Airway epithelial cell (primary cell): ENCODE results near the gene NUP88. TPM values are rescaled to one million over a fixed set of nuclear protein-coding genes. Genes with fewer than 3 reads are reported as not detected.

ENCODE experiments used
- total RNA-seq: library from RNA; depleted of rRNA; stranded (reverse); fragments of >200 nt; gene quantifications from 2 replicates; pipeline ENCODE4 v1.2.3, GENCODE V29; 2015

Gene NUP88
- 64.2 and 77.8 TPM in 2 replicates for total RNA-seq

GRCh38 chr17:5419356-5419958 lies at the start of gene NUP88:
NUP88 (minus strand) TSS chr17:5419662; CDS start chr17:5419650, 12 bp downstream.

GRCh38 chr17:5438716-5439445 lies 19.4 kb upstream of the NUP88 start, which contains the start of gene C1QBP:
C1QBP (minus strand) TSS chr17:5439155; CDS start chr17:5439073, 82 bp downstream.

GRCh38 chr17:5419959-5420653 lies 644 bp upstream of the NUP88 start, which contains the start of gene RPAIN:
RPAIN (plus strand) TSS chr17:5420182; CDS start chr17:5420211, 29 bp downstream.

Other genes starting within 250 kb of the NUP88 start
- gene ZNF594, start 227.8 kb downstream of the NUP88 start, total RNA-seq: 3.3 and 8.1 TPM in 2 replicates
- not detected in 2 replicates for gene SCIMP, start 184.8 kb downstream of the NUP88 start, total RNA-seq
- gene RABEP1, start 137.4 kb downstream of the NUP88 start, total RNA-seq: 21.5 and 21.7 TPM in 2 replicates
- gene RPAIN, start 520 bp upstream of the NUP88 start, total RNA-seq: 29.5 and 41.8 TPM in 2 replicates
- gene C1QBP, start 19.5 kb upstream of the NUP88 start, total RNA-seq: 324 and 365 TPM in 2 replicates
- 7.6 and 8.9 TPM in 2 replicates for gene DHX33, start 49.3 kb upstream of the NUP88 start, total RNA-seq
- gene DERL2, start 66.5 kb upstream of the NUP88 start, total RNA-seq: 28.8 and 35.6 TPM in 2 replicates
- gene MIS12, start 66.9 kb upstream of the NUP88 start, total RNA-seq: 11.8 and 14.0 TPM in 2 replicates
- 11.2 and 13.6 TPM in 2 replicates for gene NLRP1, start 164.8 kb upstream of the NUP88 start, total RNA-seq